ENCODE data around the gene ODC1. TPM values are rescaled to one million over a fixed set of nuclear protein-coding genes. Genes with fewer than 3 reads are reported as not detected.

ODC1 gene
- total RNA-seq, 4 donors from 2014 or later: 16.5 to 76.6 (median 40.8) TPM

DNA sequence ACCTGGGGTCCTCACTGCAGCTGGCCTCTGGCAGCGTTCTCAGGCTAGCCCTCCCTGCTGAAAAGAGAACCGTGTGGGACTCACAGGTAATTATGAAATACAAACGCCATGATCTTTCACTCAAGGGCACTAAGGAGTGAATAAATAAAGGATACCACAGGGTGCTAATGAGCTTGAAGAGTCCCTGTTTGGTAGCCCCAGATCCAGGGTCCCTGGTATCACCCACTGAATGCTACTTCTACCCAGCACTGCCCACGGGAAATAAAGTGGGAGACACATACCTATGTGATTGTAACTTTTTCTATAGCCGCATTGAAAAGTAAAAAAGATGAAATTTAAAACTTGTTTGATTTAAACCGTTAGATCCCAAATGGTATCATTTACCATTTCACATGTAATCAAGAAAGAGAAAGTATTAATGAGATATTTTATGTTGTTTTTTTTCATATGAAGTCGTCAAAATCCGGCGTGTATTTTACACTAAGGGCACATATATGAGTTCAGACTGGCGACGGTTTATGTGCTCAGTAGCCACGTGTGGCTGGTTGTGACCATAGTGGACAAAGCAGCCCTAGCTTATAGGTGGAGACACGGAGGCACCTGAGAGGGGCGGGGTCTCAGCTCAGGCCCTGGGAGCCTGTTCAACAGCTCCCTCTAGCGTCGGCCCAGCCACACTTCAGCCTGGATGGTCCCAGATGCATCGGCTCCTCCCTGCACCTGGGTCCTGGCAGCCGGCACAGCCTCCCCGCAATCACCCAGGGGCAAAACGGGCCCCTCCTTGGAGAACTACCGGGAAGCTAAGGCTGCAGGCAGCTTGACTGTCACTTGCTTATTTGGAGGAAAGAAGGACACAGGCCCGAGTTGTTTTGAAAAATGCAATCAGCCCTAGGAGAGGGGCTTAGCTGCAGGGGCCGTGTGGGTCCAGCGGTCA lies 39.2 kb downstream of the ODC1 start:
- WGBS: 24% methylated on average over 21 of the region's 24 CpGs
- DNase-seq (ENCODE audit: low spot score in 2 of 2): peak in 1 of 2 donors; percentile 85
- no peaks in the 10 kb centered on the region for H3K36me3 ChIP-seq
- H3K4me3 ChIP-seq: peak overlapping the region; percentile 22
- H3K4me1 ChIP-seq: peaks cover 57% of the 10 kb centered on the region
- TF ChIP-seq, protein P1, sequence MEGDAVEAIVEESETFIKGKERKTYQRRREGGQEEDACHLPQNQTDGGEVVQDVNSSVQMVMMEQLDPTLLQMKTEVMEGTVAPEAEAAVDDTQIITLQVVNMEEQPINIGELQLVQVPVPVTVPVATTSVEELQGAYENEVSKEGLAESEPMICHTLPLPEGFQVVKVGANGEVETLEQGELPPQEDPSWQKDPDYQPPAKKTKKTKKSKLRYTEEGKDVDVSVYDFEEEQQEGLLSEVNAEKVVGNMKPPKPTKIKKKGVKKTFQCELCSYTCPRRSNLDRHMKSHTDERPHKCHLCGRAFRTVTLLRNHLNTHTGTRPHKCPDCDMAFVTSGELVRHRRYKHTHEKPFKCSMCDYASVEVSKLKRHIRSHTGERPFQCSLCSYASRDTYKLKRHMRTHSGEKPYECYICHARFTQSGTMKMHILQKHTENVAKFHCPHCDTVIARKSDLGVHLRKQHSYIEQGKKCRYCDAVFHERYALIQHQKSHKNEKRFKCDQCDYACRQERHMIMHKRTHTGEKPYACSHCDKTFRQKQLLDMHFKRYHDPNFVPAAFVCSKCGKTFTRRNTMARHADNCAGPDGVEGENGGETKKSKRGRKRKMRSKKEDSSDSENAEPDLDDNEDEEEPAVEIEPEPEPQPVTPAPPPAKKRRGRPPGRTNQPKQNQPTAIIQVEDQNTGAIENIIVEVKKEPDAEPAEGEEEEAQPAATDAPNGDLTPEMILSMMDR (IDR thresholded peaks at IDR 0.05): peak; percentile 77 to 95
- no peak for TF ChIP-seq EP300 (IDR thresholded peaks at IDR 0.05)
- no peaks in the 10 kb centered on the region for H3K9me3 ChIP-seq
- peak overlapping the region; percentile 62 for H3K27ac ChIP-seq
- H3K27me3 ChIP-seq: no peaks in the 10 kb centered on the region

DNA sequence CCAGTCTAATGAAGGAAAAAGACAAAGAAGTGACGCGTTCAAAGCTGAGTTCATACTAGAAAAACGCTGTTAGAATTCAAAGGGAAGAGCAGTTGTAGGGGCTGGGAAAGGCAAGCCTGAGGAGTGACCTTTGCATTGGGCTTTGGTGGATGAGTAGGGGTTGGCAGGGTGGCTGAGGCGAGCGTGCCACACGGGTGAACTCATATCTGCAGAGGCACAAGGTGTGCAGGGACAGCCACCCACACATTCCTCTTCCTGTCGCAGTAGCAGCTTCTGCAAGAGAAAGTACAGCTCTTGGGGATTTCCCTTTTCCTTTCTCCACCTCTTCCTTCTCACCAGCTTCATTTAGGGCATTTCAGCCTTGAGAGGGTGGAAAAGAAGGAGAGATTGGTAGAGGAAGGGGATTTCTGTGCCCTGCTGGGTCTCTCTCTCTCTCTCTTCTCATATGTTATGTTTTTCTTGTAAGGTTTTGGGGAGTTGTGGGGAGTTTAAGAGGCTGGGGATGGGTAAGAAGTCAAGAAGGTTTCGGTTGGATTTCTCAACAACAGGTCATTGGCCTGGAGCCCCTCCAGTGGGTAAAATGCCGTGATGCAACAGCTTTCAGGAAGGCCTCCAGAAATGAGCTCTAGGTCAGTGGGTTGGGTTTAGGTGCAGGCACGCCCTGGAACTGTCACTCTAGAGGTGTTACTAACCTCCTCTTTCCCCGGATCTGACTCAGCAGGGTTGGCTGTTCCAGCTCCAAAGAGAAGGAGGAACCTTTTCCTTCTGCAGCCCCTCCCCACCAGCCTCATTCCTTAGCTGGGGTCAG lies 40.1 kb downstream of the ODC1 start:
- H3K4me1 ChIP-seq: peaks cover 65% of the 10 kb centered on the region
- 46% methylated on average over 11 of the region's 11 CpGs for WGBS

DNA sequence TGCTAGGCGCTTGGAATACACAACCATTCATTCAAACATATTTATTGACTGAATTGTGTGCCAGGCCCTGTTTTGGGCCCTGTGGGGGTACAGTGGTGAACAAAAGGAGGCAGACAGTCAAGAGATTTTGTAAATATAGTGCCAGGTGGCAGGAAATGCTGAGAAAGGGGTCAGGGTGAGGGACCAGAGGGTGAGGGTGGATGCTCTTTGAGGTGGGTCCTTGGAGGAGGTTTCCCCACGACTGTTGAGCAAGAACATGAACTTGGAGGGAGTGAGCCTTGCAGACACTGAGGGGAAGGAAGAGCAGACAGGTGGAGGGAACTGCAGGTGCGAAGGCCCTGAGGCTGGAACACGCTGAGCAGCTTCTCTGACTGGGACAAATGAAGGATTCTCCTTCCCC lies 40.7 kb downstream of the ODC1 start:
- no peak overlapping the region for H3K4me3 ChIP-seq
- H3K27ac ChIP-seq: peak overlapping the region; percentile 62
- H3K27me3 ChIP-seq: no peaks in the 10 kb centered on the region
- H3K36me3 ChIP-seq: no peaks in the 10 kb centered on the region
- H3K4me1 ChIP-seq: peaks cover 70% of the 10 kb centered on the region
- WGBS: 67% methylated on average over 4 of the region's 4 CpGs
- H3K9me3 ChIP-seq: no peaks in the 10 kb centered on the region
- DNase-seq (ENCODE audit: low spot score in 2 of 2): no peak
- TF ChIP-seq POLR2AphosphoS5 (IDR thresholded peaks at IDR 0.05): no peak
- TF ChIP-seq POLR2A (IDR thresholded peaks at IDR 0.05): no peak
- TF ChIP-seq, protein P1 (IDR thresholded peaks at IDR 0.05): no peak

More for the DNA sequence above, 40.1 kb downstream of the ODC1 start:
- no peak for TF ChIP-seq POLR2A (IDR thresholded peaks at IDR 0.05)
- no peaks in the 10 kb centered on the region for H3K36me3 ChIP-seq
- H3K4me3 ChIP-seq: peak overlapping the region; percentile 22
- no peaks in the 10 kb centered on the region for H3K9me3 ChIP-seq
- peak overlapping the region; percentile 62 for H3K27ac ChIP-seq
- DNase-seq (ENCODE audit: low spot score in 2 of 2): peak in 1 of 2 donors; percentile 86
- H3K27me3 ChIP-seq: no peaks in the 10 kb centered on the region

DNA sequence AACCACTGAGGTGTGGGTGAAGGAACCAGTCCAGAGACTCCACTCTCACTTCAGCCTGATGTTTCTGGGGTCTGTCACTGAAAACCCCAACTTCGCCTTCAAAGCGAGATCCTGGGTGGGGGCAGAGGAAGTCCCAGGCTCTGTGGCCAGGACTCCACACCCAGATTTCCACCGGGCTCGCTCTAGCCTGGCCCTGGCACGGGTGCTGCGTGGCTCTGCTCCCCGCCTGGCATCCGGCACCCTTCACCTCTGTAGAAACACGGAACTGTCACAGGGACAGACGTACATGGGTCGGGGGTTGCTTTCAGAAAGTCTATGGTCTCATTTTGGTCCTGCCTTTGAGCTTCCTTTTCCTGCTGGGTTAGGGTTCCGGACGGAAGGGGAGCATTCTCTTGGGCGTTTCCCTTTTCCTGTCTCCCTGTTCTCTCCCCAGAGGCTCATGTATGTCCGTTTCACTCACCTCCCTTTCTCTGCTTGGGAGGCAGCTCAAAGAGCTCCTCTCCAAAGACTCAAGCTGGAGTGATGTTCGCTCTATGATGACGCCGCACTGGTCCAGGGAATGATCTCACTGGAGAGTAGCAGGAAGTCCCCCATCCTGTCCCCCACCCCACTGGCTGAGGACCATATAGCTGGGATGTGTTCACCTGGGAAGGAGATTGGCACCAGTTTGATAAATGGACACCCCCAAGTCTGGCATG lies 41.5 kb downstream of the ODC1 start:
- Histone ChIP-seq H3K36me3 (no peaks in the 10 kb centered on the region), H3K9me3 (no peaks in the 10 kb centered on the region), H3K27ac (peak overlapping the region; percentile 9), H3K27me3 (no peaks in the 10 kb centered on the region), H3K4me1 (peaks cover 72% of the 10 kb centered on the region), H3K4me3 (no peak overlapping the region)
- 37% methylated on average over 9 of the region's 18 CpGs for WGBS
- TF ChIP-seq, protein P1 (IDR thresholded peaks at IDR 0.05): no peak
- no peak for TF ChIP-seq EP300 (IDR thresholded peaks at IDR 0.05)
- no peak for TF ChIP-seq POLR2AphosphoS5 (IDR thresholded peaks at IDR 0.05)
- TF ChIP-seq POLR2A (IDR thresholded peaks at IDR 0.05): no peak
- no peak for DNase-seq (ENCODE audit: low spot score in 2 of 2)

DNA sequence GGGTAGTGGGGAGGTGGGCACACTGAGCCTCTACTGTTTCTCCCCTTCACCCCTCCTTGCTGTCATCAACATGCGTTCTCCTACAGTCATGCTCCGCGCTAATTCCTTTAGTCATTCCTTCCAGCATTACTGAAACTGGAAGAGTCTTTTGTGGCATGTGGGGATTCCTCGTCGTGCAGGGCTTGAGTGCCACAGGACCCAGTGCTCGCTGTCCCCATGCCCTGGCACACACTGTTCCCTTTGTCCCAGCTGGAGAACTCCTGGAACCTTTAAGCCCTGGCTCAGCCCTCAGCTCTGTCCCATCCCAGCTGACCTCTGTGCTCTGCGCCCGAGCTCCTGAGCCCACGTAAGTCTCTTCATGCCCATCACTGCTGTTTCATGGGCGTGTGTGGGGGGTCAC lies 42.1 kb downstream of the ODC1 start:
- TF ChIP-seq, protein P1 (IDR thresholded peaks at IDR 0.05): no peak
- TF ChIP-seq EP300 (IDR thresholded peaks at IDR 0.05) (peak; percentile 47), POLR2AphosphoS5 (IDR thresholded peaks at IDR 0.05) (no peak)
- Histone ChIP-seq H3K9me3 (no peaks in the 10 kb centered on the region), H3K36me3 (no peaks in the 10 kb centered on the region), H3K27me3 (no peaks in the 10 kb centered on the region), H3K4me1 (peaks cover 79% of the 10 kb centered on the region), H3K27ac (peak overlapping the region; percentile 68), H3K4me3 (no peak overlapping the region)
- no peak for DNase-seq (ENCODE audit: low spot score in 2 of 2)
- WGBS: 59% methylated on average over 10 of the region's 10 CpGs
